ENCODE measurements around the gene APOBEC3A. TPM values are rescaled to one million over a fixed set of nuclear protein-coding genes. Genes with fewer than 3 reads are reported as not detected.
A peak's percentile ranks its signal among the peaks of the same experiment; 100 is the strongest.

Gene APOBEC3A
- total RNA-seq, 1 experiment from 2014 or later, result not detected

- no peak for DNase-seq (ENCODE audit: low spot score)
- POLR2A ChIA-PET, result no interaction called here
- no peak overlapping the region for H3K4me3 Mint-ChIP-seq
Measured at GRCh38 chr22:38923463-38924346, 33.7 kb upstream of the APOBEC3A start.

More at GRCh38 chr22:38923463-38924346, 33.7 kb upstream of the APOBEC3A start:
- H3K36me3 Mint-ChIP-seq, result no peaks in the 10 kb centered on the region
- H3K4me1 Mint-ChIP-seq, result peaks cover 9% of the 10 kb centered on the region
- H3K27ac Mint-ChIP-seq, result no peak overlapping the region
- peak; percentile 73 for ATAC-seq
- TF ChIP-seq NFATC4 (CRISPR knock-in tag; IDR thresholded peaks at IDR 0.05), result no peak
- TF ChIP-seq ZBTB21 (CRISPR knock-in tag; IDR thresholded peaks at IDR 0.05; ENCODE audit: borderline replicate concordance), result no peak
- TF ChIP-seq OVOL2 (CRISPR knock-in tag; IDR thresholded peaks at IDR 0.05; ENCODE audit: borderline replicate concordance), result no peak
- no peak for TF ChIP-seq CBFB (CRISPR knock-in tag; IDR thresholded peaks at IDR 0.05; ENCODE audit: low read depth)
- no peak for TF ChIP-seq ZNF512 (CRISPR knock-in tag; IDR thresholded peaks at IDR 0.05; ENCODE audit: borderline replicate concordance)
- TF ChIP-seq USF1 (CRISPR knock-in tag; IDR thresholded peaks at IDR 0.05), result peak; percentile 82
- TF ChIP-seq ETV6 (CRISPR knock-in tag; IDR thresholded peaks at IDR 0.05), result no peak
- TF ChIP-seq HMGA2 (CRISPR knock-in tag; IDR thresholded peaks at IDR 0.05), result no peak
- no peak for TF ChIP-seq ZNF425 (CRISPR knock-in tag; conservative IDR thresholded peaks at IDR 0.05)
- no peak for TF ChIP-seq CREB1 (CRISPR knock-in tag; IDR thresholded peaks at IDR 0.05)
- no peak for TF ChIP-seq MLX (CRISPR knock-in tag; IDR thresholded peaks at IDR 0.05)
- no peak for TF ChIP-seq NR3C1 (CRISPR knock-in tag; conservative IDR thresholded peaks at IDR 0.05; ENCODE audit: low read depth)
- no peak for TF ChIP-seq TCF7 (CRISPR knock-in tag; IDR thresholded peaks at IDR 0.05; ENCODE audit: low read depth)
- no peak for TF ChIP-seq FOXP1 (CRISPR knock-in tag; IDR thresholded peaks at IDR 0.05; ENCODE audit: borderline replicate concordance)
- TF ChIP-seq ZNF423 (CRISPR knock-in tag; IDR thresholded peaks at IDR 0.05), result no peak
- TF ChIP-seq NFYB (CRISPR knock-in tag; conservative IDR thresholded peaks at IDR 0.05; ENCODE audit: low read depth), result peak; percentile 50
- no peak for TF ChIP-seq ESRRA (CRISPR knock-in tag; IDR thresholded peaks at IDR 0.05; ENCODE audit: borderline replicate concordance)
- peak; percentile 90 for TF ChIP-seq USF2 (CRISPR knock-in tag; IDR thresholded peaks at IDR 0.05)
- no peak for TF ChIP-seq RORB (CRISPR knock-in tag; IDR thresholded peaks at IDR 0.05)
- CTCF ChIA-PET, result interaction anchor here (1.0 to 1.3 kb wide), 2 partner anchors 54 kb away, joined by 4 read pairs; no protein-coding TSS in a partner anchor
- H3K27me3 Mint-ChIP-seq (ENCODE audit: low read depth), result peaks cover 1% of the 10 kb centered on the region
- no peaks in the 10 kb centered on the region for H3K9me3 Mint-ChIP-seq
